ENCODE results near the gene INTS1. TPM values are rescaled to one million over a fixed set of nuclear protein-coding genes. Genes with fewer than 3 reads are reported as not detected.

Gene INTS1
- total RNA-seq, 1 donor: 26.0 TPM

DNA sequence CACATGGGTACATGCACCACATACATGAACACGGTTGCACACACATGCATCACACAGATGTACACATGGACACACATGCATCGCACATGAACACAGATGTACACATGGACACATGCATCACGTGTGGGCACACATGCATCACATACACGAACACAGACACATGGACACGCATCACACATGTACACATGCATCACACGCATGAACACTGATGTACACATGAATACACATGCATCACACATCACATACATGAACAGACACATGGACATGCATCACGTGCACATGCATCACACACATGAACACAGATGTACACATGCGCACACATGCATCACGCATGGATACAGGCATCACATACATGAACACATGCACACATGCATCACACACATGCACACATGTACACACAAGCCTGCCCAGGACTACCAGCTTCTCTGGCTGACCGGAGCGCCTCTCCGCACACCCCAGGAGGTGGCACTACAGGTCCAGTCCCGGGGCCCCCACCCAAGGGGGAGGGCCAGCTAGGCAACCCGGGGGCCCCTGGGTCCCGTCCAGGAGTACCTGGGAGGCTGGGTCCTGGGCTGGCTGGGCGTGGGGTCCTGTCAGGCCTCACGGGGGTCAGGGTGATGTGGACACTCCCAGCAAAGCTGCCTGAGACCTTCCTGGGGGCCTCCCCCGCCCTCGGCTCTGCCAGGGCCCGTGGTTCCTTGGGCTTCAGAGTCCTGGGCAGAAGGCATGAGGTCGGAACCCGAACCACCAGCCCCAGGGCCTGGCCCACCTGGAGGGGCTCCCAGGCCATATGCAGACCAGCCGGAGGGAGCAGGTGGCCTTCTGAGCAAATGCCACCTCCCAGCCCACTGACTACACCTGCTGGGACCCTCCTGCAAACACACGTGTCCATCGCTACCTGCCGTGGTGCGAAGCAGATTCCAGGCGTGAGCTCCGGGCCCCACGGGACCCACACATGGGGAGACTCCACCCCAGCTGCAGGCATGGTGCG lies 64.5 kb downstream of the INTS1 start:
- H3K9me3 ChIP-seq (ENCODE audit: low read depth, low read length): no peaks in the 10 kb centered on the region
- no peaks in the 10 kb centered on the region for H3K27me3 ChIP-seq (ENCODE audit: insufficient read depth, low read length)
- H3K4me3 ChIP-seq (ENCODE audit: low read length): no peak overlapping the region

GRCh38 chr7:1438821-1439220 lies 65.4 kb downstream of the INTS1 start:
- H3K27me3 ChIP-seq (ENCODE audit: insufficient read depth, low read length): no peaks in the 10 kb centered on the region
- no peak overlapping the region for H3K4me3 ChIP-seq (ENCODE audit: low read length)
- H3K4me1 ChIP-seq (ENCODE audit: insufficient read depth, low read length): no peaks in the 10 kb centered on the region
- H3K9me3 ChIP-seq (ENCODE audit: low read depth, low read length): no peaks in the 10 kb centered on the region

More for the DNA sequence above, 64.5 kb downstream of the INTS1 start:
- no peaks in the 10 kb centered on the region for H3K4me1 ChIP-seq (ENCODE audit: insufficient read depth, low read length)

GRCh38 chr7:1438208-1438607 lies 66.0 kb downstream of the INTS1 start:
- H3K27me3 ChIP-seq (ENCODE audit: insufficient read depth, low read length): no peaks in the 10 kb centered on the region
- H3K4me1 ChIP-seq (ENCODE audit: insufficient read depth, low read length): no peaks in the 10 kb centered on the region
- H3K4me3 ChIP-seq (ENCODE audit: low read length): no peak overlapping the region
- no peaks in the 10 kb centered on the region for H3K9me3 ChIP-seq (ENCODE audit: low read depth, low read length)

- no peaks in the 10 kb centered on the region for H3K27me3 ChIP-seq (ENCODE audit: insufficient read depth, low read length)
- H3K4me3 ChIP-seq (ENCODE audit: low read length): no peak overlapping the region
- H3K4me1 ChIP-seq (ENCODE audit: insufficient read depth, low read length): no peaks in the 10 kb centered on the region
- no peaks in the 10 kb centered on the region for H3K9me3 ChIP-seq (ENCODE audit: low read depth, low read length)
Measured at GRCh38 chr7:1437155-1437880, 66.9 kb downstream of the INTS1 start.

DNA sequence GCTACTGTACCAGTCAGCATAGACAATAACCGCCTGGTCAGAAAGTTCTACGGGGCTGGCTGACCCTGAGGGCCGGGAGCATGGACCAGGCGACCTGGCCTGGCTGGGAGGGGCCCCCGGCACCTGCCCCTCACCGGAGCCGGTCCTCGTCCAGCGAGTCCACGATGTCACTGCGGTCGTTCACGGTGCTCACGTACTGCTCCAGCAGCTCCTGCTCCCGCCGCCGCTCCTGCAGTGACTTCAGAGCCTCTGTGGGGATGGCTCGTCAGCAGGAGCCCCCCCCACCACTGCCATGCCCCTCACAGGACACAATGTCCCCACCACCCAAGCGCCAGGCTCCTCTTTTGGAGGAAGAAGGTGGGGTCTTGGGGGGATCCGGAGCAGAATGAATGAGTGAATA lies 67.6 kb downstream of the INTS1 start:
- H3K27me3 ChIP-seq (ENCODE audit: insufficient read depth, low read length): no peaks in the 10 kb centered on the region
- no peaks in the 10 kb centered on the region for H3K9me3 ChIP-seq (ENCODE audit: low read depth, low read length)
- H3K4me1 ChIP-seq (ENCODE audit: insufficient read depth, low read length): no peaks in the 10 kb centered on the region
- H3K4me3 ChIP-seq (ENCODE audit: low read length): no peak overlapping the region

DNA sequence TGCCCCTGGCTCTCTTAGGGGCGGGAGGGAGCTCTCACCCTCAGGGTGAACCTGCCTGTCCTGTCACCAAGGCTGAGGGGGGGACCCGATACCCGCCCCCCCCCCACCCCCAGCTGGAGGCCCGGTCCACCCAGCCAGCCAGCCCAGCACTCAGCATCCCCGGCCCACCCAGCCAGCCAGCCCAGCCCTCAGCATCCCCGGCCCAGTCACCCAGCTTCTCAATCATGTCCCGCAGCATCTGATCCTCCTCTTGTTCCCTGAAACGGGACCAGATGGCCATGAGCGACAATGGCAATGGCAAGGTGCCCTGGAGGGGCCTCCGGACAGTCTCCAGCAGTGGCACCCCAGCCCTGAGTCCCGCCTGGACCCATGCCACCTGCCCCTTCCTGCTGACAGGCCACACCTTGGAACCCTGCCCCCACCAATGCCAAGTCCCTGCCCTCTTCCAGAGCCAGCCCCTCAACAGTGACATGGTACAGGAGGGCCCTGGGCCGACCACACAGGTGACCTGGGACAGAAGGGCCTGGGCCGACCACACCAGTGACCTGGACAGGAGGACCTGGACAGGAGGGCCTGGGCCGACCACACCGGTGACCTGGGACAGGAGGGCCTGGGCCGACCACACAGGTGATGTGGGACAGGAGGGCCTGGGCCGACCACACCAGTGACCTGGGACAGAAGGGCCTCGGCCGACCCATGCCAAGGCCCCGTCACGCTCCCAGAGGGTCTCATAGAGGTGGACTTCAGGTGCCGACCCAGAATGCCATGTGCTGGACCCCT lies 69.1 kb downstream of the INTS1 start:
- H3K27me3 ChIP-seq (ENCODE audit: insufficient read depth, low read length): no peaks in the 10 kb centered on the region
- H3K9me3 ChIP-seq (ENCODE audit: low read depth, low read length): no peaks in the 10 kb centered on the region
- H3K4me3 ChIP-seq (ENCODE audit: low read length): no peak overlapping the region
- no peaks in the 10 kb centered on the region for H3K4me1 ChIP-seq (ENCODE audit: insufficient read depth, low read length)

DNA sequence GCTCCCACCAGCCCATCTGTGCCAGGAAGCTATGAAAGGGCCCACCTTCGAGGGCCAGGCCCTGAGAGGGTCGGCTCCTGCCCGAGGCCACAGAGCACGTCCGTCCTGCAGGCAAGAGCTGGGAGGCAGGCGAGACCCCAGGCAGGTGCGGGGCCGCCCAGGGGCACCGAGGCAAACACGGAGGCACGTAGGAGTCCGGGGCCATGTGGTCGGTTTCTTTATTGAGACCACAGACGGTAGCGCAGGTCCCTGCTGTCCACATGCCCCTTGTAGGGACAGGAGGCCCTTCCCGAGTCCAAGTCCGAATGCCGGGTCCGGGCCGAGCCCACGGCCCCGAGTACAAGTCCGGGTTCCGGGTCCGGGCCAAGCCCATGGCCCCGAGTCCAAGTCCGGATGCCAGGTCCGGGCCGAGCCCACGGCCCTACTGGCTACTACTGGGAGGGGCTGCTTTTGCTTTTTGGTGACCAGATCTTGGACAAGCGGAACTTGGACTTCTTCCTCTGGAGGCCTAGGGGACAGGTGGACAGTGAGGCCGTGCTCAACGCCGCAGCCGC lies 69.9 kb downstream of the INTS1 start:
- H3K4me3 ChIP-seq (ENCODE audit: low read length): no peak overlapping the region
- H3K27me3 ChIP-seq (ENCODE audit: insufficient read depth, low read length): no peaks in the 10 kb centered on the region
- H3K9me3 ChIP-seq (ENCODE audit: low read depth, low read length): no peaks in the 10 kb centered on the region
- H3K4me1 ChIP-seq (ENCODE audit: insufficient read depth, low read length): no peaks in the 10 kb centered on the region

DNA sequence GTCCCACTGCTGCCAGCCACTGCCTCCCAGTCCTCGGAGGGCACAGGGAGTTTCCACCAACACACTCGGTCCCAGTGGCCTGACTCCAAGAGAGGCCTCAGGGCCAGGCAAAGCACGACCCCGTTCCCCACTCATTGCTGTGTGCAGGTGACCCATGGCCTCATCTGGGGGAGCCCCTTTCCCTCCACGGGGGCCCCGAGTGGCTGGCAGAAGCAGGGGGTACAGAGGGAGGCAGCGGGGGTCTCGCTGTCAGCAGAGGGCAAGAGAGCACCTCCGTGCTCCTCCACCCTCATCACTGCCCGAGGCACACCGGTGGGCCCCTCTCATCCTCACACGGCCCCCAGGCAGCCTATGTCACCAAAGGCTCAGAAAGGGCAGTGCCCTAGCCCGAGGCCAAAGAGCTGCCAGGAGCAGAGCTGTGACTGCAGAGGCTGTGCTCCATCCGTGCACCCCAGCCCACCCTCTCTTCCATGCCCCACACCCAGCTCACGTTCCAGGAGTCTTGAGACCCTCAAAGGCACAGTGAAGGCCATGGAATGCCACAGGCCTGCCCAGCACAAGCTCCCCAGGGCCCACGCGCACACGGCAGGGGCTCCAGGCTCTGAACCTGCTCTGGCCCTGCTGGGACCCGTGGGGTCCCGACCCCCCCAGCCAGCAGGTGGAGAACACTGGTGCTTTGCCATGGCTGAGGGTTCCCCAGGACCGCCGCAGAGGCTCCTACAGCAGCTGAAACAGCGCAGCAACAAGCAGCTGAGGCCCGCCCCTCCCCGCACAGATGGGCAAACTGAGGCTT lies 70.9 kb downstream of the INTS1 start:
- no peak overlapping the region for H3K4me3 ChIP-seq (ENCODE audit: low read length)
- no peaks in the 10 kb centered on the region for H3K9me3 ChIP-seq (ENCODE audit: low read depth, low read length)
- H3K27me3 ChIP-seq (ENCODE audit: insufficient read depth, low read length): no peaks in the 10 kb centered on the region
- H3K4me1 ChIP-seq (ENCODE audit: insufficient read depth, low read length): no peaks in the 10 kb centered on the region

DNA sequence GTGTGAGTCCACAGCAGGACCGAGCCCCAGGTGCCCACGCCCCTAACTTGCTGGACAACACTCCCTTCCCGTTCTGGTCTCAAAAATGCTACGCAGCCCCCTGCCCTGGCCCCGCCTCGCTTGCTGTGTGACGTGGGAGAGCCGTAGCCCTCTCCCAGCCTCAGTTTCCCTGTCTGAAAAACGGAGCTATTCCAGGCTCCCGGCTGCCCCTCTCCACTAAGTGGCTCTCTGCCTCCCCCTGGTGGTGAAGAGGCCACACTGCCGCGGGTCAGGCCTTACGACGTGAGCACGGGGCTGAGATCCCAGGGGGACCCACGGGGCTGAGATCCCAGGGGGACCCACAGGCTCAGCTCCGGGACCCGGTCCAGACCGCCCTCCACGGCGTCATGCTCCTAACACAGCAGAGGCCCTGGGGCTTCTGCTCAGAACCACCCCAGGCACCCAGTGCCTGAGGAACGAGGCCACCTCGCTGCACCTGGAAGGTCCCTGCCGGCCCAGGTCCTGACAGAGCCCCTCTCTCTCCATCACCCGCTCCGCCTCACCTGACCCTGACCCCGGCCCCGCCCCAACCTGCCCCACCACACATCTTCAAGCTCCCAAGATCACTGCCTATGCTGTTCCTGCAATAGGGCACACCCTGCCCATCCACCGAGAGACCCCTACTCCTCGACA lies 71.6 kb downstream of the INTS1 start:
- Histone ChIP-seq H3K9me3 (ENCODE audit: low read depth, low read length) (no peaks in the 10 kb centered on the region), H3K27me3 (ENCODE audit: insufficient read depth, low read length) (no peaks in the 10 kb centered on the region), H3K4me3 (ENCODE audit: low read length) (no peak overlapping the region), H3K4me1 (ENCODE audit: insufficient read depth, low read length) (no peaks in the 10 kb centered on the region)

- H3K4me3 ChIP-seq (ENCODE audit: low read length): no peak overlapping the region
- H3K9me3 ChIP-seq (ENCODE audit: low read depth, low read length): no peaks in the 10 kb centered on the region
- H3K27me3 ChIP-seq (ENCODE audit: insufficient read depth, low read length): no peaks in the 10 kb centered on the region
- no peaks in the 10 kb centered on the region for H3K4me1 ChIP-seq (ENCODE audit: insufficient read depth, low read length)
Measured at GRCh38 chr7:1431634-1432380, 72.4 kb downstream of the INTS1 start.

GRCh38 chr7:1431226-1431625 lies 73.0 kb downstream of the INTS1 start:
- Histone ChIP-seq H3K4me3 (ENCODE audit: low read length) (no peak overlapping the region), H3K27me3 (ENCODE audit: insufficient read depth, low read length) (no peaks in the 10 kb centered on the region), H3K4me1 (ENCODE audit: insufficient read depth, low read length) (no peaks in the 10 kb centered on the region), H3K9me3 (ENCODE audit: low read depth, low read length) (no peaks in the 10 kb centered on the region)

- Histone ChIP-seq H3K27me3 (ENCODE audit: insufficient read depth, low read length) (no peaks in the 10 kb centered on the region), H3K4me1 (ENCODE audit: insufficient read depth, low read length) (no peaks in the 10 kb centered on the region), H3K4me3 (ENCODE audit: low read length) (no peak overlapping the region), H3K9me3 (ENCODE audit: low read depth, low read length) (no peaks in the 10 kb centered on the region)
Measured at GRCh38 chr7:1430056-1430845, 73.9 kb downstream of the INTS1 start.
